GM12875 (cell line): ENCODE data around the gene WWOX.

Experiments
- H3K4me3 ChIP-seq: one replicate; pipeline ENCODE4 v1.5.1; 2011; ENCODE audit warnings: low read depth, low read length, control low read depth
- CTCF ChIP-seq: IDR thresholded peaks from 2 replicates; pipeline ENCODE4 v1.5.1; 2011; ENCODE audit warnings: low read depth, mild to moderate bottlenecking, control low read depth, inconsistent platforms, low read length, moderate library complexity, borderline replicate concordance; ENCODE audit not compliant: insufficient read depth

Gene WWOX

GRCh38 chr16:78735337-78735736 is 635.9 kb downstream of the WWOX start:
- no peak for TF ChIP-seq CTCF
- no peak overlapping the region for H3K4me3 ChIP-seq

- TF ChIP-seq CTCF, result no peak
- H3K4me3 ChIP-seq, result no peak overlapping the region
Observed at GRCh38 chr16:78737630-78738029, 638.2 kb downstream of the WWOX start.

GRCh38 chr16:78738557-78738956 is 639.1 kb downstream of the WWOX start:
- TF ChIP-seq CTCF, result no peak
- H3K4me3 ChIP-seq, result no peak overlapping the region

- TF ChIP-seq CTCF, result no peak
- H3K4me3 ChIP-seq, result no peak overlapping the region
Observed at GRCh38 chr16:78740269-78740668, 640.8 kb downstream of the WWOX start.

- no peak for TF ChIP-seq CTCF
- peak overlapping the region; percentile 36 for H3K4me3 ChIP-seq
Observed at GRCh38 chr16:78742501-78743283, 643.2 kb downstream of the WWOX start.

- no peak for TF ChIP-seq CTCF
Observed at GRCh38 chr16:78743556-78743955, 644.1 kb downstream of the WWOX start.

GRCh38 chr16:78744099-78744498 is 644.6 kb downstream of the WWOX start:
- no peak overlapping the region for H3K4me3 ChIP-seq
- TF ChIP-seq CTCF, result no peak

More at GRCh38 chr16:78743556-78743955, 644.1 kb downstream of the WWOX start:
- H3K4me3 ChIP-seq, result no peak overlapping the region
